ENCODE measurements around the gene MALT1.
"Not testable (repeated sequence)": the region's sequence is repeated elsewhere in the genome, so short reads cannot be mapped to it uniquely, and the experiment has no call there.

MALT1 gene

GRCh38 chr18:58671111-58671631, at the start of gene MALT1:
MALT1 (plus strand) TSS chr18:58671465; CDS start chr18:58671644, 179 bp downstream.
- DNase-seq, result peak; percentile 98

GRCh38 chr18:58624011-58624410, 47.3 kb upstream of the MALT1 start:
- DNase-seq, result no peak

- DNase-seq, result no peak
These were observed 45.4 kb upstream of the MALT1 start for GRCh38 chr18:58625839-58626238.

- no peak for DNase-seq
These were observed 41.2 kb upstream of the MALT1 start for GRCh38 chr18:58630071-58630470.

GRCh38 chr18:58631301-58631700, 40.0 kb upstream of the MALT1 start:
- DNase-seq, result no peak

GRCh38 chr18:58632552-58632951, 38.7 kb upstream of the MALT1 start:
- no peak for DNase-seq

- DNase-seq, result peak; percentile 20
These were observed 37.4 kb upstream of the MALT1 start for GRCh38 chr18:58633874-58634273.

GRCh38 chr18:58635891-58636290, 35.4 kb upstream of the MALT1 start:
- DNase-seq, result peak; percentile 64

GRCh38 chr18:58637197-58637596, 34.1 kb upstream of the MALT1 start:
- no peak for DNase-seq

GRCh38 chr18:58637946-58638345, 33.3 kb upstream of the MALT1 start:
- no peak for DNase-seq

GRCh38 chr18:58638441-58638840, 32.8 kb upstream of the MALT1 start:
- DNase-seq, result no peak

GRCh38 chr18:58639237-58639636, 32.0 kb upstream of the MALT1 start:
- no peak for DNase-seq

GRCh38 chr18:58639751-58640427, 31.4 kb upstream of the MALT1 start:
- DNase-seq, result no peak

GRCh38 chr18:58640428-58640805, 30.8 kb upstream of the MALT1 start:
- DNase-seq, result no peak

- DNase-seq, result no peak
These were observed 30.2 kb upstream of the MALT1 start for GRCh38 chr18:58640891-58641610.

- DNase-seq, result not testable (repeated sequence)
These were observed 27.7 kb upstream of the MALT1 start for GRCh38 chr18:58643557-58643956.

GRCh38 chr18:58645398-58645797, 25.9 kb upstream of the MALT1 start:
- DNase-seq, result no peak

- DNase-seq, result no peak
These were observed 24.9 kb upstream of the MALT1 start for GRCh38 chr18:58646334-58646862.

GRCh38 chr18:58649966-58650816, 21.1 kb upstream of the MALT1 start:
- DNase-seq, result peak; percentile 86

- DNase-seq, result not testable (repeated sequence)
These were observed 20.4 kb upstream of the MALT1 start for GRCh38 chr18:58650830-58651229.

- DNase-seq, result not testable (repeated sequence)
These were observed 18.0 kb upstream of the MALT1 start for GRCh38 chr18:58653144-58653722.

GRCh38 chr18:58653814-58654509, 17.3 kb upstream of the MALT1 start:
- no peak for DNase-seq

Measured in activated CD4-positive, alpha-beta T cell treated with anti-CD3 and anti-CD28 coated beads, Interleukin-10, Interleukin-2, amounts not matched to agents 100 ng/mL and 50 ng/mL, durations not matched to agents 16 hours and 8 hours (primary cell).